PC-9 (cell line): ENCODE results near the gene IKZF3. TPM values are rescaled to one million over a fixed set of nuclear protein-coding genes. Genes with fewer than 3 reads are reported as not detected.

Experiments
- BruUV-seq: library from RNA; stranded (reverse); fragments of 400-500 nt; replicated peaks from 2 replicates; lab custom pipeline; 2021; lab: Mats Ljungman, UMichigan
- CTCF ChIA-PET: fragments of 300-600 bp; sonication (Branson Sonifier 250); formaldehyde crosslinking; loops from one replicate; lab custom pipeline; 2022; ENCODE audit warnings: antibody characterized with exemption; lab: Charles Lee
- POLR2A ChIA-PET: fragments of 300-600 bp; sonication (Branson Sonifier 250); formaldehyde crosslinking; loops from one replicate; lab custom pipeline; 2022; ENCODE audit warnings: antibody characterized with exemption; ENCODE audit not compliant: unreplicated experiment; lab: Charles Lee
- DNase-seq, 2 experiments: peaks; one replicate each; pipeline versions ENCODE4 v3.0.0 to v3.0.0-alpha.2; 2015 to 2022; ENCODE audit warnings: mixed read lengths in 1 of 2
- H2AFZ ChIP-seq: fragments of 200-600 bp; sonication (generic); 2 replicates; pipeline ENCODE4 v1.8.1; 2017; ENCODE audit warnings: antibody characterized with exemption
- H3F3A ChIP-seq: fragments of 200-600 bp; sonication (generic); 2 replicates; pipeline ENCODE4 v1.8.1; 2017; ENCODE audit warnings: antibody characterized with exemption, mild to moderate bottlenecking, low read depth; ENCODE audit not compliant: insufficient read depth
- H3K27ac ChIP-seq: fragments of 200-600 bp; sonication (generic); 2 replicates; pipeline ENCODE4 v1.6.1; 2016; ENCODE audit warnings: mixed run types
- H3K27me3 ChIP-seq: fragments of 200-600 bp; sonication (generic); 2 replicates; pipeline ENCODE4 v1.6.1; 2016; ENCODE audit warnings: low read depth, mixed run types; ENCODE audit not compliant: insufficient read depth
- H3K36me3 ChIP-seq: fragments of 200-600 bp; sonication (generic); 2 replicates; pipeline ENCODE4 v1.6.1; 2016; ENCODE audit warnings: low read depth, mixed run types
- H3K4me1 ChIP-seq: fragments of 200-600 bp; sonication (generic); replicated peaks from 2 replicates; pipeline ENCODE4 v1.6.1; 2016; ENCODE audit warnings: mixed run types; ENCODE audit not compliant: insufficient read depth
- H3K4me2 ChIP-seq: fragments of 200-600 bp; sonication (generic); 2 replicates; pipeline ENCODE4 v1.6.1; 2017; ENCODE audit warnings: mixed run types
- H3K4me3 ChIP-seq: fragments of 200-600 bp; sonication (generic); 2 replicates; pipeline ENCODE4 v1.6.1; 2016; ENCODE audit warnings: mixed run types
- H3K79me2 ChIP-seq: fragments of 200-600 bp; sonication (generic); 2 replicates; pipeline ENCODE4 v1.6.1; 2017; ENCODE audit warnings: low read depth, mixed run types
- H3K9me2 ChIP-seq: fragments of 200-600 bp; sonication (generic); 2 replicates; pipeline ENCODE4 v1.8.1; 2017; ENCODE audit warnings: mild to moderate bottlenecking; ENCODE audit not compliant: insufficient read depth
- H3K9me3 ChIP-seq: fragments of 200-600 bp; sonication (generic); 2 replicates; pipeline ENCODE4 v1.8.1; 2016; ENCODE audit warnings: low read depth; ENCODE audit not compliant: insufficient read depth
- H4K20me1 ChIP-seq: fragments of 200-600 bp; sonication (generic); 2 replicates; pipeline ENCODE4 v1.8.1; 2017; ENCODE audit not compliant: insufficient read depth
- EZH2 ChIP-seq: fragments of 200-600 bp; sonication (generic); IDR thresholded peaks from 2 replicates; pipeline ENCODE4 v1.8.0; 2017; ENCODE audit warnings: antibody characterized with exemption, low read depth
- intact Hi-C: fragments of 100-400 bp; cut with micrococcal nuclease; formaldehyde crosslinking; loops from one replicate; pipeline ENCODE4 v1.10.0; 2022; ENCODE audit not compliant: unreplicated experiment
- total RNA-seq: library from RNA; stranded (reverse); gene quantifications from 2 replicates; pipeline ENCODE4 v1.2.3, GENCODE V29; 2021
- TF ChIP-seq, protein P1 (sequence below): fragments of 200-600 bp; sonication (generic); conservative IDR thresholded peaks from 2 replicates; pipeline ENCODE4 v1.6.1; 2017; ENCODE audit warnings: mixed run types, antibody characterized with exemption, mild to moderate bottlenecking, moderate library complexity

The IKZF3 gene
- total RNA-seq, 1 experiment from 2014 or later = 0.04 TPM

DNA sequence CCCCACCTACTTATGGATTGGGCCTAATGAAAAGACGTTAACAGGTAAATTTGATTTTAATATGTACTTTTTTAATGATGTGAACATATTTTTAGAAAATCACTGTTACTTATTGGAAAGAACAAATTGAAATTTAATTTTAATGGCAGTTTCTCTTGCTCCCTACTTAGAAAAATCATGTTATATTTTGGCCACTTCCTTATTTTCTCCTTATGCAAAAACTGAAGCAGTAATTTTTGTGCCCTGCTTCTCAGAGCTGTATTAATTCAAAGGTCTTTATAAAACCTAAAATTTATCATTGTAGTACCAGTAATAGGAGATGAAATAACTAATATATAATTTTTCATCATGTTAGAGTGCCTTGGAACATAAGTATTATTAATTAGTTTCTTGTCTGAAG is 6.7 kb upstream of the IKZF3 start:
- no TSS peak for BruUV-seq
- Histone ChIP-seq H3K9me2 (no peaks in the 10 kb centered on the region), H3K9me3 (no peaks in the 10 kb centered on the region), H4K20me1 (no peaks in the 10 kb centered on the region), H3K4me3 (no peak overlapping the region), H3K36me3 (no peaks in the 10 kb centered on the region), H3F3A (no peaks in the 10 kb centered on the region; the same call in 1 of the 2 replicates), H2AFZ (no peak overlapping the region), H3K4me2 (no peak overlapping the region), H3K27me3 (peaks cover 6% of the 10 kb centered on the region; the same call in 1 of the 2 replicates), H3K79me2 (no peaks in the 10 kb centered on the region), H3K27ac (no peak overlapping the region), H3K4me1 (no peaks in the 10 kb centered on the region)
- intact Hi-C loops = no loop called here
- no peak for DNase-seq
- TF ChIP-seq EZH2 = no peak
- TF ChIP-seq, protein P1, sequence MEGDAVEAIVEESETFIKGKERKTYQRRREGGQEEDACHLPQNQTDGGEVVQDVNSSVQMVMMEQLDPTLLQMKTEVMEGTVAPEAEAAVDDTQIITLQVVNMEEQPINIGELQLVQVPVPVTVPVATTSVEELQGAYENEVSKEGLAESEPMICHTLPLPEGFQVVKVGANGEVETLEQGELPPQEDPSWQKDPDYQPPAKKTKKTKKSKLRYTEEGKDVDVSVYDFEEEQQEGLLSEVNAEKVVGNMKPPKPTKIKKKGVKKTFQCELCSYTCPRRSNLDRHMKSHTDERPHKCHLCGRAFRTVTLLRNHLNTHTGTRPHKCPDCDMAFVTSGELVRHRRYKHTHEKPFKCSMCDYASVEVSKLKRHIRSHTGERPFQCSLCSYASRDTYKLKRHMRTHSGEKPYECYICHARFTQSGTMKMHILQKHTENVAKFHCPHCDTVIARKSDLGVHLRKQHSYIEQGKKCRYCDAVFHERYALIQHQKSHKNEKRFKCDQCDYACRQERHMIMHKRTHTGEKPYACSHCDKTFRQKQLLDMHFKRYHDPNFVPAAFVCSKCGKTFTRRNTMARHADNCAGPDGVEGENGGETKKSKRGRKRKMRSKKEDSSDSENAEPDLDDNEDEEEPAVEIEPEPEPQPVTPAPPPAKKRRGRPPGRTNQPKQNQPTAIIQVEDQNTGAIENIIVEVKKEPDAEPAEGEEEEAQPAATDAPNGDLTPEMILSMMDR = no peak
- POLR2A ChIA-PET = no interaction called here
- CTCF ChIA-PET = no interaction called here

DNA sequence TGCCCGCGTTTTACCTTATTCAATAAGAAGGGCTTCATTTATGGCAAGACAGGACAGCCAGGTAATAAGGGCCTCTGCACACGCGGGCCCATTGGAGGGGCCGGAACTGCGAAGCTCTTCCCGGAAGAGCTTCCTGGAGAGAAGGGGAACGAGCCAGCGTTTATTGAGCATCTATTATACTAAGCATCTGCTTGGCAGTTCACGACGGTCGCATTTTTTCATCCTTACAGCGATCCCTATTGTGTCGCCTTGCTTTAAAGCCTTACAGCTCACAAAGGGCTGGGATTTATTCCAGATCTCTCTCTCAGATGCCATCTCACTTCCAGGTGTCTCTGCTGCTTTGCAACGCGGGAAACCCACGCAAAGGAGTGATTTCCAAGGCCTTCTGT is 4.4 kb upstream of the IKZF3 start:
- DNase-seq = no peak
- ChIA-PET CTCF (no interaction called here), POLR2A (no interaction called here)
- Histone ChIP-seq H2AFZ (no peak overlapping the region), H3K27me3 (peaks cover 22% of the 10 kb centered on the region), H4K20me1 (no peaks in the 10 kb centered on the region), H3K4me3 (no peak overlapping the region), H3K27ac (no peak overlapping the region), H3K9me2 (no peaks in the 10 kb centered on the region), H3K36me3 (no peaks in the 10 kb centered on the region), H3K4me1 (peaks cover 4% of the 10 kb centered on the region; the same call in 1 of the 2 replicates), H3F3A (no peaks in the 10 kb centered on the region; the same call in 1 of the 2 replicates), H3K4me2 (no peak overlapping the region), H3K9me3 (no peaks in the 10 kb centered on the region), H3K79me2 (no peaks in the 10 kb centered on the region)
- intact Hi-C loops = no loop called here
- BruUV-seq = no TSS peak
- TF ChIP-seq, protein P1 = no peak
- TF ChIP-seq EZH2 = no peak

DNA sequence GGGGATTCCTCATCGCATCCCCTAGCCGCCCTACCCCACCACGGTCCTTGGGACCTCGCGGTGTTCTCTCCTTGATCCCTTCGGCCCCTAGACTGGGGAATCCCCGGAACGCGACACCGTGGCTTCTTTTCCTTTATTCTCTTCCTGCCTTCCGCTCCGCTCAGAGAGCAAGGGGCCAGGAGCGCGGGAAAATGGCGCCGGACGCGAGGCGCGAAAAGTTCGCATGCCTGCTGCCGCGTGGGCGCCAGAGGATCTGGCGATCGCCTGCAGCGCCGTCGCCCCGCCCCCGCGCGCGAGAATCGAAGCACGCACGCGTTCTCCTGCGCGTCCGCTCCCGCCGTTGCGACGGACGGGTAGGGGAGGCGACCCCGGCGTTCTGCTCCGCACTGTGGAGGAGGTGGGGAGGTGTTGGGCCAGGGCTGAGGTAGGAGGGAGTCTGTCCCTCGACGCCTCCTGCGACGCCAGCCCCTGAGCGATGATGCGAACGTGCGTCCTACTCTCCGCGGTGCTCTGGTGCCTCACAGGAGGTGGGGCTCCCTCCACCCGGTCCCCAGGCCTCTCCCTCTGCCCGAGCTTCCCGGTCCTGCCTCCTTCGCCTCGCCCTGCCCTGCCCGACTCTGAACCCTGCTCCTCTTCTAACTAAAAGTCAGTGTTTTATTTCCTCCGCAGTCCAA is 3.9 kb upstream of the IKZF3 start, which contains the start of gene ZPBP2:
ZPBP2 (plus strand) TSS at position 323 of the 674 bp plus-strand sequence; CDS start at position 476, 153 bp downstream.
- no peak within 1 kb of the TSS for H3K27ac ChIP-seq
- CTCF ChIA-PET = no interaction called here
- H3K9me2 ChIP-seq = no peaks in the 10 kb centered on the region
- H3F3A ChIP-seq = no peaks in the 10 kb centered on the region; the same call in 1 of the 2 replicates
- POLR2A ChIA-PET = no interaction called here
- peaks cover 4% of the 10 kb centered on the region; the same call in 1 of the 2 replicates for H3K4me1 ChIP-seq
- H2AFZ ChIP-seq = no peak within 1 kb of the TSS
- H3K27me3 ChIP-seq = peaks cover 27% of the 10 kb centered on the region
- intact Hi-C loops = no loop called here
- DNase-seq = no peak
- H3K4me2 ChIP-seq = no peak within 1 kb of the TSS
- TF ChIP-seq EZH2 = no peak
- TF ChIP-seq, protein P1 = no peak
- H4K20me1 ChIP-seq = no peaks in the 10 kb centered on the region
- no TSS peak for BruUV-seq
- no peak within 1 kb of the TSS for H3K4me3 ChIP-seq
- no peaks in the 10 kb centered on the region for H3K9me3 ChIP-seq
- no peaks in the 10 kb centered on the region for H3K79me2 ChIP-seq
- no peaks in the 10 kb centered on the region for H3K36me3 ChIP-seq
